GM19467 (cell line): ENCODE measurements around the gene SLC24A3.
"Not testable (repeated sequence)": the region's sequence is repeated elsewhere in the genome, so short reads cannot be mapped to it uniquely, and the experiment has no call there.

Experiments
- ATAC-seq: cut with Tn5 transposase; IDR thresholded peaks from one replicate; pipeline ENCODE4 v1.9.1; 2021; ENCODE audit warnings: mild to moderate bottlenecking, moderate library complexity; ENCODE audit not compliant: unreplicated experiment

SLC24A3 gene

DNA sequence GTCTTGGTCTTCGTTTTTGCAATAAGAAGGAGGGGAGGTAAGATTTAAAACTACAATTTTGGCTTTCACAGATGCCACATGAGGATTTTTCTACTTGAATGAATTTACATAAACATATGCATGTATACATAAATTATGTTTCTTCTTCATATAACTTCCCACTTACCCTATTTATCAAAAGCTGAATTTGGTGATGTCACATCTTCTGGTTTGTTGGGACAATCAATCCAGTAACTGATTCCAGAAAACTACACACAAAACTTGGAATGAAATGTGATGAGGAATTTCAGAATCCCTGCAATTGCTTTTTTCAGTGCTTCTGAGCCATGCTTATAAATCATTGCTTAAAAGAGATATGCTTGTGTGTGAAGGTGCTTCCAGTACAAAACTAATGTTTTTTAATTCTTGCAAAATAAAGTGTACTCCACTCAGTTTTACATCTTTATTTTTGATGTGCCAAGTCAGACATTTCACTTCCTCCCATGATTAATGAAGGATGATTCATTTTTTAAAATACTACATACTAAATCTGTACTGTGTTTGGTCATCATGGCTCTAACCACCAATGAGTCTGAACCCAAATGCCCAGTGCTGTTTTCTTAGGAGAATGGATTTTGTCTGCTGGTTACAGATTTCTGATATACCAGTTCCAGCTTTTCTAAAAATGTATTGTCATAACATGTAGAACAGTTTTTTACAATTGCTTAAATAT is 513.5 kb downstream of the SLC24A3 start:
- no peak for ATAC-seq

DNA sequence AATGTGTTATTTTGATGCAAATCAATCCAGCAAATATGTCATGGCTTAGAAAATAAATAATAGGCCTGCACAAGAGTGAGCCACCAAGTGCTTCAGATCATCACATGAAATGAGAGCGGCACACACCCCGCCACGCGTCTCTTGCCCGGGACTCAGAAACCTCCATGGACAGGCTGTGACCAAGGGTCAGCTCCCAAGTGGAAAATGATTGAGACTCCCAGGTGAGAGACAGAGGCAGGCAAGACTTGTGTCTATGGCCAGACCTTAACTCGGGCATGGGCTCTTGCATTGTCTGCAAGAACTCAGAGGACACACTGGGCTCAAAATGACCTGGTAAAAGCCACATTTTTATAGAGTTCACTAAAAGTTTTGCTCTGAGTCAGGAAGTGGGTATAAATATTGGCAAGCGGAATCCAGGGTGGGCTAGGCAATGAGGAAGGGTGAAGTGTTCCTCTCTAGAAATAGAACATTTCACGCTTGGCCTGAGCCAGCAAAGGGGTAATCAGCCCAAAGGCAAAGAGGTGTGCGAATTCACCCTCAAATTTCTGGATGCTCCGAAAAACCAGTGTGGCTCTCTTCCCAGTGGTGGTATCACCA is 514.9 kb downstream of the SLC24A3 start:
- no peak for ATAC-seq

DNA sequence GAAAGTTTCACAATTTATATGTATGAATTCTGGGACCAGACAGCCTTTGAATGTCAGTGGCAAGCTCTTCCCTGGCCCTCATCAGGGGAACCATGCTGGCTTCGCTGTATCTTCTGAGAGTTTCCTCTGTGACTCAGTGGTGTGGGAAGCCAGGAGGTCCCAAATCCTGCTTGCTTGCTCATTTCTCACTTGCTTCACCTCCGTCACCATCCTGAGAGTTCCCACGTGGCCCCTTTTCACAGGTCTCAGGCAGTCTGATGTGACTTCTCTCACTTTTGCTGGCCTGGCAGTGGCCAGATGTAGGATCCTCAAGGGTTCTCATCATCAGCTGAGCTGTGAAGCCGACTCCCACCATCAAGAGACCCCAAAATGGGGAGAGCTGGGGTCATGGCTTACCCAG is 517.2 kb downstream of the SLC24A3 start:
- no peak for ATAC-seq

DNA sequence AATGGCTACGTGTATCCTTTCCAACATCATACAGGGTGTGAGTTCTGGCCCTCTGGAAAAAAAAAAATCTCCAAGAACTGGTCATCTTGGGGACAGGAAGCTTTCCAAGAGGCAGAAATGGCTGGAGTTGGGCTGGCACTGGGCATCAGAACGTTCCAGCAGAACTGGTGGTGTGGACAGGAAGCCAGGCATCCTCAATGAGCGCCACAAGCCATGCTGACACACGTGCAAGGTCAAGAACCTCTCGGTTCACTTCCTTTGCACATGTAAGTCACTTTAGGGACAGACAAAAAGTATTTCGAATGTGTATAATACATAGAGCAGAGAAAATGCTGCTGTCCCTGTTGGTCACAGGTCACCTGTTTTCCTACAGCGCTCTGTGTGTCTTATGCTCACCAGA is 518.3 kb downstream of the SLC24A3 start:
- no peak for ATAC-seq

DNA sequence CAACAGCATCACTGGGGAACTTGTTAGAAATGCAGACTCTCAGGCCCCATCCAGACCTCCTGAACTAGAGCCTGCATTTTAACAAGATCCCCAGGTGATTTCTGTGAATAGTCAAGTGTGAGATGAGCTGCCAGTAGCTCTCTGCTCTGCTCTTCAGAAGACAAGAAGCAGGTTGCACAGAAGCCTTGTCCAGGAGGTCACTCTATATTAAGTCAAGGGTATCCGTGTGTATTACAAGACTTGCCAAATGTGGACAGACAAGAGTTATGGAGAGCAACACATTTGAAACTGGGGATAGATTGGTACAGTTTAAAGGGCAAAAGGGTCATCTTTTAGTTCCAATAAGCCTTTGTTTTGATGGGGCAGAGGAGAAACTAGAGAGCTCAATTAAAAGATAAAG is 522.4 kb downstream of the SLC24A3 start:
- no peak for ATAC-seq

DNA sequence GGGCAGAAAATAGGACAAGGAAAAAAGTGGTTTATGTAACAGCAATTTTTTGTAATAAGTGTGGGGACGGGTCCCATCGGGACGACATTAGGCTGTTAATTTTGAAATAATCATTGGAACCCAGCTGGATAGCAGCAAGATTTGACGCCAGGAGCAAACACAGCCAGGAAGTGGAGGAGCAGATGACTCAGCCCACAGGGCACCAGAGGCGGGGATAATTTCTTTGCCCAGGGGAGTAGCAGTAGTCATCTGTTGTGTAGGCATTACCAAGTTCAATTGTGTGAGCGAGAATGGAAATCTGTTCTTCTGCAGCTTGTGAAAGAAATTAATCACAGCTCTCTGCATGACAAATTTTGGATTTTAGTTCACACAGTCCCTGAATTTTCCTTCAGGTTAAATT is 523.0 kb downstream of the SLC24A3 start:
- ATAC-seq = no peak

DNA sequence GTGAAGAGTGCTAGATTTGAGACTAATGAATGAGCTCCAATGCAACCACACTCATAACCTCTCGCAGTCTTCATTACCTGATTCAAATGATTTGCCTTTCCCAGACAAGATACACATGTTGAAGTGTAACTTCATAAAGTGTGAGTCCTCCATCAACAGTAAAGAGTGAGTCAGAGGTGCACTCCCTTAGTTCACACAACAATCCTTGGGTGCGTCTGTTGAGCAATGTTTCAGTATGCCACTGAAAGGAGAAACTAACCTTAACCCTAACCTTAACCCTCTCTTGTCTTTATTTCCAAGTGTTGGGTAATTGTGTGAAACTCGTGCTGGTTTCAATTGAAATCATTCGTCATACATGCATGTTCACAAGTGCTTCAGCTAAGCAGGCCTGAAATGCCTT is 524.6 kb downstream of the SLC24A3 start:
- ATAC-seq = no peak

DNA sequence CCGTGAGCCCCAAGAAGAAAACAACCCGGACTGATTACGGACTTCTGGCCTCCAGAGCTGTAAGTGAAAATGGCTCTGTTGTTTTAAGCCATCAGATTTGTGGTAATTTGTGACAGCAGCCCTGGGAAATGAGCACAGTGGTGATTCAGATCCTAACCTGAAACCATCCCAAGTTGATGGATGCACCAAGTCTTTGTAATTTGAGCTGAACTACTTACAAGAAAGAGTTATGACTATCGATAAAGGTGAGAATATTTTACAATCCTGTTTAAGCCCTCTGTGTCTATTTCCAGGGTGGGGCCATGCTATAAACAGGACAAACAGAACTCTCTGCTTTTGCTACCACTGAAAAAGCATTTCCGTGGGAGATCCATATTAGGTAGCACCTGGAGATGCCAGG is 526.5 kb downstream of the SLC24A3 start:
- no peak for ATAC-seq

DNA sequence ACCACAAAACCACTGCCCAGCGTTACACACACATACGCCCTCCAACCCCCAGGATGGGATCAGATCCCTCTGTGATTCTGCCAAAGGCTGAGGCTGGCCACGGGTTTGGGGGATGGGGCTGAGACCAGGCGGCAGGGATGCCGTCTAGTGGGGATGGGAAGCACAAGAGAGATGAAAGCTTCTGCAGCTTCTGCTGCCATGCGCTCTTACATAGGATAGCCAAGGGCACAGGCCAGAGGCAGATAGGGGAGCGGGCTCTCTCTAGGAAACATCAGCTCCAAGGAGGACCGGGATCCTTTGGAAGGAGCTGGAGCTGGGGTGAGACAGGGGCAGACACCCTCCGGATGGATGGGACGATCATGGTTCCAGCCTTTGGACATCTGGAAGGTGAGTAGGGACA is 526.9 kb downstream of the SLC24A3 start:
- no peak for ATAC-seq

DNA sequence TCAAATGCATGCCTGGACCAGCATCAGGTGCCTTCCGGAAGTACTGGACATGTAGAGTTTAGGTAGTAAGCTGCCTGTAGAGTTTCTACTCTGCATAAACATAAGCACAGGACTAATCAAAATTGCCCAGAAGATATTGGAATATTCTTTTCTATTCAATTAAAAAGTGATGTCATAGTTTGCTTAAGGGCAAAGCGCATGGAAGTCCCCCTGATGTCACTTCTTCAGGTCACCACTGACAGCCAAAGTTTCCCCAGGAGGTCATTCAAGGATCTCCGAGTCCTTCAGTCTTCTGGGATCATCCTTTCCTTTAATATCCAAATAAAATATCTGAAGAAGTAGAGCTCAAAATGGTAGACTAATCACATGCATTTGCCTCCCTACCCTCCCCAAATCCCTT is 528.1 kb downstream of the SLC24A3 start:
- ATAC-seq = no peak

DNA sequence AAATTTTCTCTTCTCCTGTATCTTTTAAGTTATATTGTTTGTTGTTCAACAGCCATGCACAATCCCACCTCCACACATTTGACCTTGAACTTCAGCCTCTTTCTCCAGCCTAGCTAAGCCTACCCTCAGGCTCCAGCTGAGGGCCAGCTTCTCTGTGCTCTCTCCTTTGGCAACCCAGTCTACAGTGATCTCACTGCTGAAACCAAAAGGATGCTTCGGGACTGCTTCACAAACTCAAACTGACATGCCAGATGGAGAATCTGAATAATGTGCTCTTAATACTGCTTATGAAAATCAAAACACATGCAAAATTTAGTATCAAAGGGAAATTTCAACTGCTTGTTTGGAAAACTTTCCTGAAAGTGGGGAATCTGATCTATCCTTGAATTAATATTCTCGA is 529.5 kb downstream of the SLC24A3 start:
- ATAC-seq = no peak

DNA sequence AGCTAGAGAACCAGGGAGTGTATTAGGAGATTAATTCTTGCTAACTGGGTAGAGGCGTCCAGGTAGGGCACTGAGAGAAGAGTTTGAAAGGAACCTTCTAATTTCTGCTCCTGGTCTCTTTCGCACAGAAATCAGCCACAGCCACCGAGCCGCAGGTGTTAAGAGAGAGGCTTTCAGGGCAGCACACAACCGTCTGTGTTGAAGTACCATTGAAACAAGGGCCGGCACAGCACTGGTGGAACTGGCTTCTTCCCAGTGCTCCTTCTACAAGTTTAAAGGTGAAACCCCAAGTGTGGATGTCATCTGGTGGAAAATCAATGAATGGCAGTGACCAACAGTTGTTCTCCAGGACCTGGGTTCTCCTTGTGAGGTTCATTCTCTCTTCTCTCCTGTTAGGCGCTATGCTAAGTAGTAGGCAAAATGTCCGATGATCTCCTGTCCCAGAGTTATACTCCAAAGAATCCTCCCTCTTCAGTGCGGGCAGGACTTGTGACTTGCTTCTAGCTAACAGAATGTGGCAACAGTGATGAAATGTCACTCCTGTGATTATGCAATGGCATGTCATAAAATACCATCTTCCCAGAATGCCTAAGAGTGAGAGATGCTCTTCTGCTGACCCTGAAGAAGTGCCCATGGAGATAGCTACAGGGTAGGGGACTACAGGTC is 530.7 kb downstream of the SLC24A3 start:
- no peak for ATAC-seq

DNA sequence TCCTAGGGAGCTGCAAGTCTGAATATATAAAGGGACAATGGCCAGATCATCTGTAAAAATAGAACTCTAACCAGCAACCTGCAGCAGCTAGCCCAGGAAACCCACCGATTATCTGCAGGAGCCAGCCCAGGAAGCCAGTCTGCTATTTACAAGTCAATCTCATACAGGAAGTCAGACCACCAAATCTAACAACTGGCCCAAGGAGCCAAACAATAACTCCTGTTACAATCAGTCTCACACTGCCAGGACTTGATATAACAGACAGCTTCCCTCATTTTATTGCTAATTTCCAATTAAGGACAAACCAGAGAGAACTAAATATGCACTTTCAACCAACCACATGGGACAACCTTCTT is 531.2 kb downstream of the SLC24A3 start:
- no peak for ATAC-seq

DNA sequence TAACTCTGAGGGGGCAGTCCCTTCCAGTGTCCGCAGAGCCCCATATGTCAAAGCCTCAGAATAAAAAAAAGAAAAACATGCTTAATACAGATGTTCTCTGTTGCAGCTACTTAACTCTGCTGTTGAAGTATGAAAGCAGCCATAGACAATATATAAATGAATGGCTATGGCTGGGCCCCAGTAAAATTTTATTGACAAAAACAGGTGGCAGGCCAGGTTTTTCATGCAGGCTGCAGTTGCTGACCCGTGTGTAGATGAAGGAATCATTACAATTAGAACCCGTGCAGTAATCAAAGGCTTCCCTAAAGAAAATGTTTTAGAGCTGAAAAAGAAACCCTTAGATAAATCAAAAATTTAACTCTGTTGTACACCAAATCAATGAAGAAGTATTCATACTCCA is 532.7 kb downstream of the SLC24A3 start:
- ATAC-seq = no peak

DNA sequence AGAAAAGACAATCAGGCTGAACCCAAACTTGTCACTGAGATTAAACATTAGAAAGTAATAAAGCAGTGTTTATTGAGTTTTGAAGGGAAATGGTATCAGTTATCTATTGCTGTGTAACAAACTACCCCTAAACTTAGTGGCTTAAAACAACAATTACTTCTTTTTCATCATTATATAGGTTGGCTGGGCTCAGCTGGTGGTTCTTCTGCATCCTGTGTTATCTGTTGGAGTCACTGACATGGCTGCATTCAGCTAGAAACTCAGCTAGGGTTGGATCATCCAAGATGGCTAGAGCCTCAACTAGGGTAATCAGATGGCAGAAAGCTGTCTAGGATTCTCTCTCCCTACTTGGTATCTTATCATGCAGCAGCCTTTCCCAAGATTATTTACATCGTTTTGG is 533.1 kb downstream of the SLC24A3 start:
- ATAC-seq = no peak

DNA sequence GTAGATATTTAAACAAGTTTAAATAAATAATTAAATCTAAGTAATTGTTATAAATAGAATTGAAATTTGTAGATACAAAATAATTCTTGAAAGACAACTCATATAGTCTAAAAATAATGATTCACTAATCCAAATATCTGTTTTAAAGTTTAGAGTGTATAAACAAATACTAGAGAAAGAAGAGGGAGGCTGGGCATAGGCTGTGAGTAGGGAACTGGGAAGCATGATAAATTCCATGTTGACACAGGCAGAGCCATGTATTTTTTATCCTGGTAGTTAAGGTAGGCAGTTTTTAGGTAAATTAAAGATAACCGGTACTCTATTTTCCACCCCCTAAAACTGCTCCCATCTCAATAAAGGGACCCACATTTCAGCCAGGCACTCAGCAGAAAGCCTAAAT is 534.0 kb downstream of the SLC24A3 start:
- no peak for ATAC-seq

DNA sequence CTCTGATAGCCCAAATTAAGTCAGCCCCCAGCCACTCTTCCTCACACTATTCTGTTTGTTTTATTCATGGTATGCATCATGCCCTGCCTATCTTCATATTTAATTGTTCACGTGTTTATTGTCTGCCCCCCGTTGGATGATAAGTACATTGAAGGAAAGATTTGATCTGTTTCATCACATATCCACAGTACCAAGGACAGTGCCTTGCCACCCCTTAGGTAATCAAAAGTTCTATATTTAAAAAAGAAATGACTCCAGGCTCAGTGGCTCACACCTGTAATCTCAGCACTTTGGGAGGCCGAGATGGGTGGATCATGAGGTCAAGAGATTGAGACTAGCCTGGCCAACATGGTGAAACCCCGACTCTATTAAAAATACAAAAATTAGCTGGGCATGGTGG is 535.5 kb downstream of the SLC24A3 start:
- ATAC-seq = no peak

DNA sequence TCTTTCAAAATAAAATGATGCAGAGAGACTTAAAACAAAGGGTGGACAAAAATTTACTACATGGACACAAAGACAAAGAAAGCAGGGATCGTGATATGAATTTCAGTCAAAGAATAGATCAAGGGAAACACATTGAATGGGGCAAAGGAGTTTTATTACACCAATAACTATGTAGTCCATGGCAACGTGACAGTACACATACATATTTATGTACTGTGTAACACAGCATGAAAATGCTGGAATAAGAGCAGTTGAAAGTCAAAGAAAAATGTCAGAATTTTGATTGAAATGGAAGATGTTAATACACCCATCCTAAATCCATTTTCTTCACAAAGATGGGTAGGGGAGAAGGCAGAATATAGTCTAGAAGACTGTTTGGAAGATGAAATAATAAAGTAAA is 536.2 kb downstream of the SLC24A3 start:
- ATAC-seq = no peak

DNA sequence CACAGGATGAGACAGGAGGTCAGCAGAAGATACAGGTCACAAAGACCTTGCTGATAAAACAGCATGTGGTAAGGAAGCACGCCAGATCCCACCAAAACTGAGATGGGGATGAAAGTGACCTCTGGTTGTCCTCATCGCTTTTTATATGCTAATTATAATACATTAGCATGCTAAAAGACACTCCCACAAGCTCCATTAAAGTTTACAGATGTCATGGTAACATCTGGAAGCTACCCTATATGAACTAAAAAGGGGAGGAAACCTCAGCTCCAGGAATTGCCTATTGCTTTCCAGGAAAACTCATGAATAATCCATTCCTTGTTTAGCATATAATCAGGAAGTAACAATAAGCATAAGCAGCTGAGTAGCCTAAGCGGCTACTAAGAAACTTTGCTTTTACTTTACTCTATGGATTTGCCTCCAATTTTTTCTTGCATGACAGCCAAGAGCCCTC is 537.2 kb downstream of the SLC24A3 start:
- ATAC-seq = no peak

DNA sequence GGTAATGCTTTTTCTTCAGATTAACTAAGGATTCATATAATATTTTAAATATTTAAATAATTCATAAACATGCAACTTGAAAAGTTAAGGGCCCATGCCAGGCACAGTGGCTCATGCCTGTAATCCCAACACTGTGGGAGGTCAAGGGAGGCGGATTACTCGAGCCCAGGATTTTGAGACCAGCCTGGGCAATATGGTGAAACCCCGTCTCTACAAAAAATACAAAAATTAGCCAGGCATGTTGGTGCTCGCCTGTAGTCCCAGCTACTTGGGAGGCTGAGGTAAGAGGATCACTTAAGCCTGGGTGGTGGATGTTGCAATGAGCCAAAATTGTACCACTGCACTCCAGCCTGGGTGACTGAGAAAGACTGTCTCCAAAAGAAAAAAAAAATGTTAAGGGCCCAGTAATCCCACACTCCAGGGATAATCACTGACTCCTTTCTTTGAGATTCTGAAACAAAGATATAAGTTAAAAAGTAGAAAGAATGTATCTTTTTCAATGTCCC is 537.7 kb downstream of the SLC24A3 start:
- ATAC-seq = no peak

DNA sequence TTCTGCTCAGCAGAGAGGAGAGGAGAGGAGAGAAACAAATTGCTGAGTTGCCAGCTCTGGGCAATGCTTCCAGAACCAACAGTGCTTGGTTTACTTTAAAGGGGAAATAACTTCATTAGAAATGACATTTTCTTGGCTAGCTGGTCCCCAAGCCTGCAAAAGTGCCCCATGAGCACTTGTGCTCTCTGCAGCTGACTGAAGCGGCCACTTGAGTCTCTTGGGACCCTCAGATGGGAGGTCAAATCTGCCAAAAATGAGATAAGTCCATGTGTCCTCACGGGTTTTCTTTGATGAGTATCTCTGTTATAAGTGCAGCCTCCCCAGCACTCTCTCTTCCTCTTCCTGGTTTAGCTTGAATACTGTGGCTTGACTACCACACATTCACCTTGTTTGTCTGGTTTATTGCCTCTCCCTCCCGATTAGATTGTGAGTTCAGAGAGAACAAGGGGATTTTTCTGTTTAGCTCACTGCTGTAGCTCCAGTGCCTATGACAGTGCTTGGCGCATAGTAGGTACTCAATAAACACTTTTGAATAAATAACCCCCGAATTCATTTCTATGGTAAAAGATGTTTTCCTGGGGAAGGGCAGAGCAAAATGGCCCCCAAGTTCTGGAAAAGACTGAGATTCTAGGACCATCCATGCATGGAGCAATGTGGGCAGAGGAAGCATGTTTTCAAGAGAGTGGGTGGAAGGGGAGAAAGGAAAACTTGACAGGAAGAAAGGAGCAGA is 538.6 kb downstream of the SLC24A3 start:
- no peak for ATAC-seq

DNA sequence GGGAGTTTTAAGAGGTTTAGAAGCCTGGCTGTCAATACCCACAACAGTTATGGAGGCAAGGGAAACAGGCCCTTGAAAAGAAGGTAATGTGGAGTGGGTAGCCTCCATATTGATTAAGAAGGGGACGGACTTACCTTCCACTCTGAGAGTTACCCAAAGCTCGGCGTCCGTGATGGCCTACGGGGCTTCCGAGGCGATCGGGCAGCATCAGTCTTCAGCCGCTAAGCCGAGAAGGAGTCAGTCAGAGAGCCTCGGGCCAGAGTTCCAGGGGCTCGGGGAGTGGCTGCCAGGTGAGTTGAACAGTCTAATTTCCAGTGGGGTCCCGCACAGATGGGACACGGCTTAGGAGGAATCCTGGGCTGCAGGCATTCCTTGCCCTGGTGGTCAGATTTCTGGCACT is 541.8 kb downstream of the SLC24A3 start:
- ATAC-seq = not testable (repeated sequence)
